H9 (cell line): ENCODE results near the gene ENTPD1. TPM values are rescaled to one million over a fixed set of nuclear protein-coding genes. Genes with fewer than 3 reads are reported as not detected.

Experiments
- DNase-seq: peaks from one replicate; pipeline ENCODE4 v3.0.0-alpha.2; 2017
- H2AFZ ChIP-seq: one replicate; pipeline ENCODE4 v1.6.1; 2013; ENCODE audit warnings: mild to moderate bottlenecking, low read length, control low read depth, moderate library complexity
- H2AK5ac ChIP-seq: 2 replicates; pipeline ENCODE4 v1.6.1; 2013; ENCODE audit warnings: low read length, control low read depth, mixed read lengths; ENCODE audit not compliant: insufficient read length
- H2BK120ac ChIP-seq: one replicate; pipeline ENCODE4 v1.6.1; 2013; ENCODE audit warnings: low read depth, mild to moderate bottlenecking, low read length, control low read depth, inconsistent platforms; ENCODE audit not compliant: poor library complexity, severe bottlenecking
- H2BK12ac ChIP-seq: 2 replicates; pipeline ENCODE4 v1.6.1; 2013; ENCODE audit warnings: low read length, control low read depth, mixed read lengths, low read depth; ENCODE audit not compliant: insufficient read length
- H2BK15ac ChIP-seq: 2 replicates; pipeline ENCODE4 v1.6.1; 2013; ENCODE audit warnings: low read depth, low read length, control low read depth
- H2BK20ac ChIP-seq: one replicate; pipeline ENCODE4 v1.6.1; 2013; ENCODE audit warnings: low read depth, mild to moderate bottlenecking, low read length, control low read depth, inconsistent platforms; ENCODE audit not compliant: poor library complexity, severe bottlenecking
- H2BK5ac ChIP-seq: 2 replicates; pipeline ENCODE4 v1.6.1; 2013; ENCODE audit warnings: low read length, control low read depth, mixed read lengths; ENCODE audit not compliant: insufficient read length
- H3K14ac ChIP-seq: 2 replicates; pipeline ENCODE4 v1.6.1; 2013; ENCODE audit warnings: low read length, control low read depth; ENCODE audit not compliant: insufficient read depth
- H3K18ac ChIP-seq: 2 replicates; pipeline ENCODE4 v1.6.1; 2013; ENCODE audit warnings: low read depth, mild to moderate bottlenecking, mixed read lengths, low read length, control low read depth; ENCODE audit not compliant: insufficient read length
- H3K23ac ChIP-seq: 2 replicates; pipeline ENCODE4 v1.6.1; 2013; ENCODE audit warnings: low read length, control low read depth, mixed read lengths, low read depth; ENCODE audit not compliant: insufficient read length
- H3K23me2 ChIP-seq: 2 replicates; pipeline ENCODE4 v1.6.1; 2013; ENCODE audit warnings: low read depth, mild to moderate bottlenecking, mixed read lengths, low read length, control low read depth; ENCODE audit not compliant: insufficient read length, poor library complexity, severe bottlenecking
- H3K27ac ChIP-seq: 2 replicates; pipeline ENCODE4 v1.5.1; 2013; ENCODE audit warnings: low read length, control low read depth, mixed read lengths, low read depth; ENCODE audit not compliant: insufficient read length
- H3K27me3 ChIP-seq: 2 replicates; pipeline ENCODE4 v1.6.1; 2013; ENCODE audit warnings: low read length, control low read depth, inconsistent platforms; ENCODE audit not compliant: insufficient read depth
- H3K4ac ChIP-seq: 2 replicates; pipeline ENCODE4 v1.6.1; 2013; ENCODE audit warnings: low read depth, mild to moderate bottlenecking, control low read depth, inconsistent platforms, low read length, moderate library complexity
- H3K4me1 ChIP-seq: 2 replicates; pipeline ENCODE4 v1.6.1; 2013; ENCODE audit warnings: low read length, control low read depth, inconsistent platforms; ENCODE audit not compliant: insufficient read depth
- H3K4me2 ChIP-seq: 2 replicates; pipeline ENCODE4 v1.6.1; 2013; ENCODE audit warnings: low read length, control low read depth, mixed read lengths; ENCODE audit not compliant: insufficient read length, insufficient read depth
- H3K56ac ChIP-seq: 2 replicates; pipeline ENCODE4 v1.6.1; 2013; ENCODE audit warnings: low read depth, mild to moderate bottlenecking, mixed read lengths, low read length, control low read depth; ENCODE audit not compliant: insufficient read length
- H3K79me1 ChIP-seq: 2 replicates; pipeline ENCODE4 v1.6.1; 2013; ENCODE audit warnings: low read depth, mild to moderate bottlenecking, moderate library complexity, low read length, control low read depth, inconsistent platforms; ENCODE audit not compliant: insufficient read depth, poor library complexity, severe bottlenecking
- H3K79me2 ChIP-seq: 2 replicates; pipeline ENCODE4 v1.6.1; 2013; ENCODE audit warnings: low read length, control low read depth, inconsistent platforms; ENCODE audit not compliant: insufficient read depth
- H3K9ac ChIP-seq: 2 replicates; pipeline ENCODE4 v1.6.1; 2013; ENCODE audit warnings: low read length, control low read depth, mixed read lengths; ENCODE audit not compliant: insufficient read length; ENCODE audit errors: extremely low read depth
- H3K9me3 ChIP-seq: one replicate; pipeline ENCODE4 v1.6.1; 2013; ENCODE audit warnings: low read depth, low read length, inconsistent platforms; ENCODE audit not compliant: control insufficient read depth
- H3T11ph ChIP-seq: one replicate; pipeline ENCODE4 v1.6.1; 2013; ENCODE audit warnings: mild to moderate bottlenecking, low read length, control low read depth, inconsistent platforms
- H4K20me1 ChIP-seq: one replicate; pipeline ENCODE4 v1.6.1; 2013; ENCODE audit not compliant: control insufficient read depth, insufficient read length, insufficient read depth
- H4K5ac ChIP-seq: 2 replicates; pipeline ENCODE4 v1.6.1; 2013; ENCODE audit warnings: low read depth, mild to moderate bottlenecking, mixed read lengths, low read length, control low read depth; ENCODE audit not compliant: insufficient read length
- H4K8ac ChIP-seq: replicated peaks from 2 replicates; pipeline ENCODE4 v1.6.1; 2013; ENCODE audit warnings: low read length, control low read depth, mixed read lengths, low read depth; ENCODE audit not compliant: insufficient read length
- H4K91ac ChIP-seq: 2 replicates; pipeline ENCODE4 v1.6.1; 2013; ENCODE audit warnings: low read depth, mild to moderate bottlenecking, moderate library complexity, mixed read lengths, low read length, control low read depth; ENCODE audit not compliant: insufficient read length
- H3K27ac Mint-ChIP-seq, 3 experiments: 2 replicates in 2 of 3; 3 replicates in 1 of 3; pipeline ENCODE4 v1.8.0; 2020 to 2021; ENCODE audit warnings: mixed read lengths in 3 of 3, mild to moderate bottlenecking in 1 of 3, moderate library complexity in 1 of 3
- H3K27me3 Mint-ChIP-seq: 2 replicates; pipeline ENCODE4 v1.8.0; 2021; ENCODE audit warnings: low read depth, mild to moderate bottlenecking, moderate library complexity, mixed read lengths
- H3K36me3 Mint-ChIP-seq, 3 experiments: 2 replicates in 2 of 3; 3 replicates in 1 of 3; pipeline ENCODE4 v1.8.0; 2020 to 2021; ENCODE audit warnings: low read depth in 3 of 3, mixed read lengths in 3 of 3; ENCODE audit not compliant: insufficient read depth in 1 of 3
- H3K4me1 Mint-ChIP-seq, 2 experiments: 2 replicates each; pipeline ENCODE4 v1.8.0; 2020; ENCODE audit warnings: mixed read lengths in 2 of 2
- H3K4me3 Mint-ChIP-seq, 2 experiments: 2 replicates in 1 of 2; 3 replicates in 1 of 2; pipeline ENCODE4 v1.8.0; 2020 to 2021; ENCODE audit warnings: mild to moderate bottlenecking in 2 of 2, mixed read lengths in 2 of 2, moderate library complexity in 1 of 2
- H3K9me3 Mint-ChIP-seq, 2 experiments: 2 replicates in 1 of 2; 3 replicates in 1 of 2; pipeline ENCODE4 v1.8.0; 2020; ENCODE audit warnings: mild to moderate bottlenecking in 2 of 2, mixed read lengths in 2 of 2, moderate library complexity in 1 of 2
- WGBS: extraction: QIAGEN DNeasy Blood & Tissue Kit; methylation state at CpG from one replicate; pipeline ENCODE4 v1.1.7; 2013; ENCODE audit warnings: missing lambda C conversion rate, low lambda C conversion rate, mixed read lengths; ENCODE audit not compliant: insufficient read length; ENCODE audit errors: extremely low coverage; 5-methylcytosine and 5-hydroxymethylcytosine counted together
- total RNA-seq: library from RNA; stranded (reverse); gene quantifications from 2 replicates; pipeline ENCODE4 v1.2.1, GENCODE V29; 2021
- TF ChIP-seq, protein P1 (sequence below): fragments of 200-600 bp; sonication (generic); conservative IDR thresholded peaks from 3 replicates; pipeline ENCODE4 v1.8.0; 2021; ENCODE audit warnings: antibody characterized with exemption, mild to moderate bottlenecking

ENTPD1 gene
- total RNA-seq, 1 experiment from 2014 or later = 1.9 TPM

DNA sequence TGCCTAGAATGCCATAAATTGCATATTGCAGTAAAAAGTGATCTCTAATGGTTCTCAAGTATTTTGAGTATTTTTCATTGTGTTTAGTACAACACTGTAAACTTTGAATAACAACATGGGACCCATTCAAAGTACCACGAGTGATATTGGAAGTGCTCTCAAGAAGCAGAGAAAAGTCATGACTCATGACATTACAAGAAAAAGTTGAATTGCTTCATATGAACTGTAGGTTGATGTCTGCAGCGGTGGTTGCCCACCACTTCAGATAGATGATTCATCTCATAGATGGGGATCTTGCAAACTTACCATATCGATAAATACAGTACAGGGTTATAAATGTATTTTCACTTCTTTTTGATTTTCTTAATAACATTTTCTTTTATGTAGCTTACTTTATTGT is 33.9 kb downstream of the ENTPD1 start:
- Mint-ChIP-seq H3K4me1 (peaks cover 0 to 5% of the 10 kb centered on the region in 2 experiments; a peak in 2 of 4 replicates), H3K9me3 (no peaks in the 10 kb centered on the region), H3K27me3 (no peaks in the 10 kb centered on the region; the same call in 1 of the 2 replicates), H3K27ac (no peak overlapping the region), H3K36me3 (no peaks in the 10 kb centered on the region), H3K4me3 (no peak overlapping the region)
- Histone ChIP-seq H2BK12ac (no peak overlapping the region), H2AFZ (no peak overlapping the region), H3K9me3 (no peaks in the 10 kb centered on the region), H2BK120ac (no peak overlapping the region), H3K79me1 (no peaks in the 10 kb centered on the region), H4K20me1 (no peaks in the 10 kb centered on the region), H3K56ac (no peak overlapping the region), H3K4me1 (no peaks in the 10 kb centered on the region), H2AK5ac (no peak overlapping the region), H3K23ac (no peak overlapping the region), H3K27ac (no peak overlapping the region), H3T11ph (no peak overlapping the region), H2BK5ac (no peak overlapping the region), H3K79me2 (no peaks in the 10 kb centered on the region), H3K23me2 (no peaks in the 10 kb centered on the region), H3K14ac (no peak overlapping the region), H4K91ac (no peak overlapping the region), H4K8ac (no peak overlapping the region), H4K5ac (no peak overlapping the region), H3K9ac (no peak overlapping the region), H3K27me3 (no peaks in the 10 kb centered on the region), H2BK20ac (no peak overlapping the region), H3K4me2 (no peak overlapping the region), H3K4ac (no peak overlapping the region), H2BK15ac (no peak overlapping the region), H3K18ac (no peak overlapping the region)
- TF ChIP-seq, protein P1, sequence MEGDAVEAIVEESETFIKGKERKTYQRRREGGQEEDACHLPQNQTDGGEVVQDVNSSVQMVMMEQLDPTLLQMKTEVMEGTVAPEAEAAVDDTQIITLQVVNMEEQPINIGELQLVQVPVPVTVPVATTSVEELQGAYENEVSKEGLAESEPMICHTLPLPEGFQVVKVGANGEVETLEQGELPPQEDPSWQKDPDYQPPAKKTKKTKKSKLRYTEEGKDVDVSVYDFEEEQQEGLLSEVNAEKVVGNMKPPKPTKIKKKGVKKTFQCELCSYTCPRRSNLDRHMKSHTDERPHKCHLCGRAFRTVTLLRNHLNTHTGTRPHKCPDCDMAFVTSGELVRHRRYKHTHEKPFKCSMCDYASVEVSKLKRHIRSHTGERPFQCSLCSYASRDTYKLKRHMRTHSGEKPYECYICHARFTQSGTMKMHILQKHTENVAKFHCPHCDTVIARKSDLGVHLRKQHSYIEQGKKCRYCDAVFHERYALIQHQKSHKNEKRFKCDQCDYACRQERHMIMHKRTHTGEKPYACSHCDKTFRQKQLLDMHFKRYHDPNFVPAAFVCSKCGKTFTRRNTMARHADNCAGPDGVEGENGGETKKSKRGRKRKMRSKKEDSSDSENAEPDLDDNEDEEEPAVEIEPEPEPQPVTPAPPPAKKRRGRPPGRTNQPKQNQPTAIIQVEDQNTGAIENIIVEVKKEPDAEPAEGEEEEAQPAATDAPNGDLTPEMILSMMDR = no peak
- no peak for DNase-seq
- WGBS = no CpG with 5 or more reads among the region's 3 CpGs
